K562 (cell line): ENCODE data around the gene KMT2E. TPM values are rescaled to one million over a fixed set of nuclear protein-coding genes. Genes with fewer than 3 reads are reported as not detected.

Experiments
- ATAC-seq: fragments of 200-7000 bp; cut with Tn5 transposase; 3 replicates; pipeline ENCODE4 v1.9.1; 2020; ENCODE audit warnings: moderate library complexity
- BruUV-seq: library from RNA; stranded (reverse); fragments of 400-500 nt; replicated peaks from 2 replicates; lab custom pipeline; 2021; lab: Mats Ljungman, UMichigan
- CTCF ChIA-PET: fragments of 300-600 bp; formaldehyde crosslinking; extraction: SDS; loops from one replicate; lab custom pipeline; 2021; ENCODE audit warnings: low intra/inter-chr PET ratio; lab: Yijun Ruan, JAX
- POLR2A ChIA-PET: fragments of 300-600, 350-650 bp; sonication (Branson Sonifier 250); formaldehyde crosslinking; extraction: SDS; loops from one replicate; lab custom pipeline; 2021; ENCODE audit warnings: antibody characterized with exemption, inconsistent platforms; lab: Yijun Ruan, JAX
- DNase-seq, 4 experiments: peaks; one replicate each; pipeline versions ENCODE4 v3.0.0 to v3.0.0-alpha.2; 2011 to 2018; ENCODE audit warnings: low spot score in 3 of 4, mixed read lengths in 3 of 4; ENCODE audit errors: extremely low read depth in 1 of 4
- FAIRE-seq: peaks from 2 replicates; lab custom pipeline; 2011; peaks lifted over from hg19 to GRCh38; lab: Jason Lieb, UNC
- H2AFZ ChIP-seq: 2 replicates; pipeline ENCODE4 v1.6.0; 2011; ENCODE audit warnings: low read depth, low read length, control low read depth, inconsistent platforms
- H3K27ac ChIP-seq: fragments of 200-600 bp; 3 replicates; pipeline ENCODE4 v1.8.0; 2011; ENCODE audit warnings: low read depth, mild to moderate bottlenecking, control low read depth, inconsistent platforms, low read length, moderate library complexity, mixed read lengths; ENCODE audit errors: extremely low read depth
- H3K27me3 ChIP-seq, 2 experiments: fragments of 300-600 bp in 1 of 2; 2 replicates in 1 of 2; 3 replicates in 1 of 2; pipeline versions ENCODE4 v1.6.0 to v1.8.0; 2011; ENCODE audit warnings: inconsistent platforms in 2 of 2, low read length in 2 of 2, mild to moderate bottlenecking in 1 of 2, mixed read lengths in 1 of 2, moderate library complexity in 1 of 2; ENCODE audit not compliant: control insufficient read depth in 2 of 2, insufficient read depth in 2 of 2
- H3K36me3 ChIP-seq: fragments of 300-600 bp; 3 replicates; pipeline ENCODE4 v1.8.0; 2011; ENCODE audit warnings: mild to moderate bottlenecking, low read length, inconsistent platforms; ENCODE audit not compliant: control insufficient read depth, insufficient read depth
- H3K4me1 ChIP-seq, 2 experiments: fragments of 200-600 bp in 1 of 2; replicated peaks in 1 of 2; 2 replicates in 1 of 2; 3 replicates in 1 of 2; pipeline versions ENCODE4 v1.5.1 to v1.8.0; 2011; ENCODE audit warnings: inconsistent platforms in 2 of 2, low read length in 2 of 2, mild to moderate bottlenecking in 1 of 2, mixed read lengths in 1 of 2, moderate library complexity in 1 of 2; ENCODE audit not compliant: control insufficient read depth in 2 of 2, insufficient read depth in 2 of 2
- H3K4me2 ChIP-seq: 2 replicates; pipeline ENCODE4 v1.6.1; 2011; ENCODE audit warnings: low read length, control low read depth, inconsistent platforms, mixed read lengths; ENCODE audit not compliant: insufficient read depth
- H3K4me3 ChIP-seq: fragments of 200-600 bp; sonication (generic), shearing (Covaris generic); 2 replicates; pipeline ENCODE4 v1.5.1; 2016; ENCODE audit warnings: control low read depth, inconsistent platforms
- H3K79me2 ChIP-seq: fragments of 200-600 bp; 3 replicates; pipeline ENCODE4 v1.8.0; 2011; ENCODE audit warnings: low read length, inconsistent platforms; ENCODE audit not compliant: control insufficient read depth, insufficient read depth
- H3K9ac ChIP-seq, 2 experiments: 2 replicates each; pipeline versions ENCODE4 v1.6.0 to v1.6.1; 2011; ENCODE audit warnings: low read depth in 2 of 2, low read length in 2 of 2, control low read depth in 1 of 2, inconsistent platforms in 1 of 2, mild to moderate bottlenecking in 1 of 2, mixed read lengths in 1 of 2; ENCODE audit not compliant: insufficient read depth in 1 of 2
- H3K9me1 ChIP-seq: one replicate; pipeline ENCODE4 v1.6.0; 2011; ENCODE audit warnings: inconsistent platforms, mild to moderate bottlenecking, low read length, moderate library complexity; ENCODE audit not compliant: control insufficient read depth, insufficient read depth
- H3K9me3 ChIP-seq: replicated peaks from 2 replicates; pipeline ENCODE4 v1.5.1; 2011; ENCODE audit warnings: low read depth, low read length, inconsistent platforms; ENCODE audit not compliant: control insufficient read depth, insufficient read depth
- H4K20me1 ChIP-seq: replicated peaks from 2 replicates; pipeline ENCODE4 v1.6.1; 2011; ENCODE audit warnings: low read length, inconsistent platforms, mixed read lengths; ENCODE audit not compliant: control insufficient read depth, insufficient read depth
- CXXC5 ChIP-seq: fragments of 250-450 bp; sonication (Bioruptor Pico); IDR thresholded peaks from 2 replicates; pipeline ENCODE4 v1.8.0; 2022; ENCODE audit warnings: inconsistent platforms, mild to moderate bottlenecking, moderate library complexity
- KAT2B ChIP-seq: IDR thresholded peaks from one replicate; pipeline ENCODE4 v1.6.1; 2012; ENCODE audit warnings: low read depth, mild to moderate bottlenecking, control low read depth, inconsistent platforms, low read length, moderate library complexity
- KDM1A ChIP-seq, 2 experiments: fragments of 450-650 bp; IDR thresholded peaks; 2 replicates each; pipeline ENCODE4 v1.6.1; 2016; ENCODE audit warnings: mild to moderate bottlenecking in 2 of 2
- KHSRP ChIP-seq: fragments of 450-650 bp; IDR thresholded peaks from 2 replicates; pipeline ENCODE4 v1.6.1; 2017
- PHB ChIP-seq: fragments of 250-450 bp; sonication (Bioruptor Pico); IDR thresholded peaks from 2 replicates; pipeline ENCODE4 v1.5.0; 2021
- STAT5B ChIP-seq: fragments of 250-450 bp; sonication (Bioruptor Pico); IDR thresholded peaks from 2 replicates; pipeline ENCODE4 v1.8.0; 2021; ENCODE audit warnings: mild to moderate bottlenecking, inconsistent platforms
- TCF15 ChIP-seq: fragments of 250-450 bp; sonication (Bioruptor Pico); IDR thresholded peaks from 2 replicates; pipeline ENCODE4 v1.8.0; 2022; ENCODE audit warnings: moderate library complexity, mild to moderate bottlenecking, inconsistent platforms
- TEAD1 ChIP-seq, 2 experiments: fragments of 450-650 bp in 1 of 2; sonication (generic) in 1 of 2; formaldehyde crosslinking; IDR thresholded peaks; 2 replicates each; pipeline versions ENCODE4 v1.4.0 to v1.8.0; 2020 to 2022; ENCODE audit warnings: mild to moderate bottlenecking in 2 of 2, missing genetic modification reagents in 1 of 2
- UBTF ChIP-seq, 2 experiments: IDR thresholded peaks; 2 replicates each; pipeline ENCODE4 v1.6.1; 2012; ENCODE audit warnings: improper control_type of control experiment in 2 of 2, low read depth in 2 of 2, low read length in 2 of 2, borderline replicate concordance in 1 of 2
- ZBTB33 ChIP-seq: sonication (generic); formaldehyde crosslinking; IDR thresholded peaks from 2 replicates; pipeline ENCODE4 v1.8.1; 2023; ENCODE audit warnings: mild to moderate bottlenecking, missing genetic modification reagents
- ZBTB49 ChIP-seq: sonication (generic); formaldehyde crosslinking; IDR thresholded peaks from 2 replicates; pipeline ENCODE4 v1.8.0; 2022; ENCODE audit warnings: missing genetic modification reagents, mild to moderate bottlenecking, borderline replicate concordance
- ZNF395 ChIP-seq: fragments of 200-800 bp; sonication (Bioruptor generic); IDR thresholded peaks from 2 replicates; pipeline ENCODE4 v1.6.1; 2017; ENCODE audit warnings: missing genetic modification characterization, missing compliant biosample characterization
- ZNF431 ChIP-seq: sonication (generic); formaldehyde crosslinking; IDR thresholded peaks from 2 replicates; pipeline ENCODE4 v1.8.0; 2022; ENCODE audit warnings: mild to moderate bottlenecking, missing genetic modification reagents
- WGBS: fragments of 100-300 bp; shearing (Covaris generic); methylation state at CpG from one replicate; pipeline ENCODE4 v1.1.6; 2016; ENCODE audit warnings: low coverage, mixed read lengths; ENCODE audit not compliant: insufficient coverage; ENCODE audit errors: missing lambda C conversion rate; 5-methylcytosine and 5-hydroxymethylcytosine counted together
- in situ Hi-C: fragments of 300-500 bp; cut with MboI; formaldehyde crosslinking; loops from 4 replicates; pipeline ENCODE4 v1.15.0; 2018; ENCODE audit warnings: inconsistent platforms, mixed read lengths
- intact Hi-C: fragments of 100-400 bp; cut with micrococcal nuclease; formaldehyde crosslinking; loops from 2 replicates; pipeline ENCODE4 v1.14.2; 2022
- polyA plus RNA-seq, 8 experiments: library from polyadenylated mRNA; depleted of rRNA in 4 of 8; stranded (reverse) in 5 of 8; unstranded in 3 of 8; fragments of >200 nt; fragmentation: Nextera tagmentation in 2 of 8; fragmentation: Illumina TruSeq in 1 of 8; extraction: Ambion mirVana in 2 of 8; extraction: Trizol in 1 of 8; gene quantifications; 2 replicates each; pipeline versions ENCODE4 v1.2.1 to v1.2.3, GENCODE V29; 2011 to 2014; ENCODE audit warnings: inconsistent platforms in 1 of 8, missing spikeins in 1 of 8
- total RNA-seq, 7 experiments: library from RNA; depleted of rRNA in 6 of 7; stranded (reverse); fragments of >200 nt in 6 of 7; fragmentation: Illumina TruSeq in 2 of 7; extraction: Trizol in 2 of 7; gene quantifications; 2 replicates each; pipeline versions ENCODE4 v1.2.1 to v1.2.3, GENCODE V29; 2011 to 2021; ENCODE audit warnings: low replicate concordance in 1 of 7

KMT2E gene
- total and polyA plus RNA-seq, 9 of the 15 experiments (the other 6 are each of a cell fraction or from before 2014, with no cell fraction given), result 8.9 to 55.3 (median 38.1) TPM

- intact Hi-C loops (loop anchor here (10.0 kb wide), 2 partner anchors 366 to 506 kb away; partner anchors contain the start of genes PUS7 and SRPK2), in situ Hi-C loops (no loop called here)
- POLR2A ChIA-PET, result interaction anchor here (1.3 kb wide), 1 partner anchor 9 kb away, joined by 9 read pairs; no protein-coding TSS in a partner anchor
- DNase-seq (no peak), ATAC-seq (no peak), FAIRE-seq (no peak)
- Histone ChIP-seq H2AFZ (no peak overlapping the region), H3K9ac (no peak overlapping the region), H3K9me3 (no peaks in the 10 kb centered on the region), H3K27me3 (no peaks in the 10 kb centered on the region), H3K9me1 (no peaks in the 10 kb centered on the region), H3K4me3 (no peak overlapping the region), H3K36me3 (peaks cover 9% of the 10 kb centered on the region; the same call in 1 of the 3 replicates), H3K4me1 (peaks cover 4 to 17% of the 10 kb centered on the region in 2 experiments; a peak in 4 of 5 replicates), H4K20me1 (peaks cover 29% of the 10 kb centered on the region), H3K27ac (no peak overlapping the region), H3K4me2 (no peak overlapping the region), H3K79me2 (peaks cover 99% of the 10 kb centered on the region)
- no TSS peak for BruUV-seq
- 63% methylated on average over 3 of the region's 3 CpGs for WGBS
- CTCF ChIA-PET, result no interaction called here
- TF ChIP-seq TEAD1 (CRISPR knock-in tag; IDR thresholded peaks at IDR 0.05) (no peak), CXXC5 (CRISPR knock-in tag) (no peak), STAT5B (CRISPR knock-in tag) (no peak), KHSRP (no peak), ZBTB33 (CRISPR knock-in tag) (no peak), ZBTB49 (CRISPR knock-in tag) (no peak), ZNF395 (no peak), KDM1A (IDR thresholded peaks at IDR 0.05) (no peak), UBTF (IDR thresholded peaks at IDR 0.05; ENCODE audit: borderline replicate concordance in 1 of 2, low read depth in 2 of 2, low read length in 2 of 2) (no peak), KAT2B (no peak), TCF15 (no peak), PHB (CRISPR knock-in tag) (no peak), ZNF431 (CRISPR knock-in tag) (no peak)
These were observed 5.3 kb downstream of the KMT2E start for GRCh38 chr7:105019269-105019668.
